HepG2 (cell line): ENCODE results near the gene NTF3. TPM values are rescaled to one million over a fixed set of nuclear protein-coding genes. Genes with fewer than 3 reads are reported as not detected.

Experiments used
- ATAC-seq: fragments of 200-7000 bp; cut with Tn5 transposase; 3 replicates; pipeline ENCODE4 v1.9.1; 2020; ENCODE audit warnings: mild to moderate bottlenecking, moderate library complexity
- BruUV-seq: library from RNA; stranded (reverse); fragments of 400-500 nt; replicated peaks from 2 replicates; lab custom pipeline; 2021; lab: Mats Ljungman, UMichigan
- CTCF ChIA-PET: fragments of 300-600 bp; formaldehyde crosslinking; extraction: SDS; loops from one replicate; lab custom pipeline; 2021; ENCODE audit warnings: low total read pairs, inconsistent platforms, low intra/inter-chr PET ratio; lab: Yijun Ruan, JAX
- POLR2A ChIA-PET: fragments of 350-600 bp; sonication (Branson Sonifier 250); formaldehyde crosslinking; loops from one replicate; lab custom pipeline; 2020; ENCODE audit warnings: antibody characterized with exemption, inconsistent platforms; lab: Yijun Ruan, JAX
- DNase-seq: peaks from one replicate; pipeline ENCODE4 v3.0.0-alpha.2; 2015; ENCODE audit warnings: low spot score
- FAIRE-seq: peaks from 3 replicates; lab custom pipeline; 2011; peaks lifted over from hg19 to GRCh38; lab: Jason Lieb, UNC
- H2AFZ ChIP-seq: one replicate; pipeline ENCODE4 v1.6.1; 2011; ENCODE audit warnings: low read length, inconsistent platforms
- H3K27ac ChIP-seq: fragments of 300-600 bp; 3 replicates; pipeline ENCODE4 v1.8.0; 2011; ENCODE audit warnings: mixed run types, mild to moderate bottlenecking, mixed read lengths, low read length, inconsistent platforms; ENCODE audit not compliant: insufficient read depth; ENCODE audit errors: extremely low read length
- H3K27me3 ChIP-seq, 2 experiments: fragments of 200-600 bp in 1 of 2; 2 replicates in 1 of 2; 3 replicates in 1 of 2; pipeline versions ENCODE4 v1.6.0 to v1.8.0; 2011; ENCODE audit warnings: low read length in 2 of 2, mild to moderate bottlenecking in 2 of 2, moderate library complexity in 2 of 2, inconsistent platforms in 1 of 2; ENCODE audit not compliant: insufficient read depth in 2 of 2, control insufficient read depth in 1 of 2
- H3K36me3 ChIP-seq, 2 experiments: fragments of 200-600 bp in 1 of 2; replicated peaks in 1 of 2; 2 replicates in 1 of 2; 3 replicates in 1 of 2; pipeline versions ENCODE4 v1.5.1 to v1.8.0; 2011; ENCODE audit warnings: low read length in 2 of 2, inconsistent platforms in 1 of 2; ENCODE audit not compliant: insufficient read depth in 2 of 2, control insufficient read depth in 1 of 2
- H3K4me1 ChIP-seq: 2 replicates; pipeline ENCODE4 v1.5.1; 2012; ENCODE audit warnings: low read length, inconsistent platforms; ENCODE audit not compliant: insufficient read depth
- H3K4me2 ChIP-seq: 2 replicates; pipeline ENCODE4 v1.6.0; 2011; ENCODE audit warnings: low read depth, low read length, inconsistent platforms
- H3K4me3 ChIP-seq, 3 experiments: fragments of 200-600 bp in 1 of 3; sonication (generic), shearing (Covaris generic) in 1 of 3; replicated peaks in 1 of 3; 2 replicates each; pipeline ENCODE4 v1.5.1; 2011 to 2016; ENCODE audit warnings: low read length in 3 of 3, inconsistent platforms in 2 of 3, low read depth in 2 of 3, mild to moderate bottlenecking in 2 of 3, control low read depth in 1 of 3, mixed read lengths in 1 of 3; ENCODE audit not compliant: insufficient read depth in 1 of 3
- H3K79me2 ChIP-seq: one replicate; pipeline ENCODE4 v1.6.1; 2011; ENCODE audit warnings: low read length, inconsistent platforms; ENCODE audit not compliant: insufficient read depth
- H3K9ac ChIP-seq: 2 replicates; pipeline ENCODE4 v1.6.0; 2011; ENCODE audit warnings: mild to moderate bottlenecking, low read depth, low read length, inconsistent platforms; ENCODE audit not compliant: insufficient read depth
- H3K9me3 ChIP-seq: 2 replicates; pipeline ENCODE4 v1.5.1; 2012; ENCODE audit warnings: mild to moderate bottlenecking, low read length
- H4K20me1 ChIP-seq: 2 replicates; pipeline ENCODE4 v1.6.0; 2011; ENCODE audit warnings: inconsistent platforms, mild to moderate bottlenecking, low read length, moderate library complexity; ENCODE audit not compliant: insufficient read depth
- NCOR1 ChIP-seq: fragments of 200-600 bp; sonication (generic); IDR thresholded peaks from 2 replicates; pipeline ENCODE4 v1.7.0; 2017; ENCODE audit warnings: antibody characterized with exemption, low read length, borderline replicate concordance
- ZNF460 ChIP-seq: sonication (generic); formaldehyde crosslinking; IDR thresholded peaks from 2 replicates; pipeline ENCODE4 v1.5.1; 2020; ENCODE audit warnings: missing genetic modification reagents, mild to moderate bottlenecking, borderline replicate concordance
- ZNF773 ChIP-seq: sonication (generic); formaldehyde crosslinking; IDR thresholded peaks from 2 replicates; pipeline ENCODE4 v1.4.0; 2020; ENCODE audit warnings: missing genetic modification reagents, borderline replicate concordance
- WGBS: methylation state at CpG from one replicate; pipeline ENCODE4 v1.1.6; 2017; ENCODE audit warnings: low lambda C conversion rate; 5-methylcytosine and 5-hydroxymethylcytosine counted together
- in situ Hi-C: cut with HindIII; loops from 2 replicates; pipeline ENCODE4 v1.10.0; 2017; ENCODE audit warnings: low pct_unique_long_range_greater_than_20kb; ENCODE audit not compliant: extremely low pct_ligation_motif_present
- intact Hi-C: fragments of 100-400 bp; cut with micrococcal nuclease; formaldehyde crosslinking; loops from one replicate; pipeline ENCODE4 v1.10.0; 2022; ENCODE audit not compliant: unreplicated experiment
- polyA plus RNA-seq, 8 experiments: library from polyadenylated mRNA; depleted of rRNA in 3 of 8; stranded (reverse) in 7 of 8; unstranded in 1 of 8; fragments of >200 nt; fragmentation: Illumina TruSeq in 4 of 8; extraction: Trizol in 4 of 8; gene quantifications; 2 replicates each; pipeline versions ENCODE4 v1.2.1 to v1.2.3, GENCODE V29; 2011 to 2016; ENCODE audit warnings: low read depth in 4 of 8, missing spikeins in 1 of 8, mixed read lengths in 1 of 8; ENCODE audit not compliant: insufficient read depth in 1 of 8
- total RNA-seq, 5 experiments: library from RNA; depleted of rRNA; stranded (reverse); fragments of >200 nt; fragmentation: Illumina TruSeq; extraction: Trizol; gene quantifications; 2 replicates each; pipeline ENCODE4 v1.2.3, GENCODE V29; 2016; ENCODE audit warnings: low read depth in 1 of 5

Gene NTF3
- total and polyA plus RNA-seq, 2 of the 13 experiments (the other 11 are each of a cell fraction or from before 2014, with no cell fraction given): not detected

DNA sequence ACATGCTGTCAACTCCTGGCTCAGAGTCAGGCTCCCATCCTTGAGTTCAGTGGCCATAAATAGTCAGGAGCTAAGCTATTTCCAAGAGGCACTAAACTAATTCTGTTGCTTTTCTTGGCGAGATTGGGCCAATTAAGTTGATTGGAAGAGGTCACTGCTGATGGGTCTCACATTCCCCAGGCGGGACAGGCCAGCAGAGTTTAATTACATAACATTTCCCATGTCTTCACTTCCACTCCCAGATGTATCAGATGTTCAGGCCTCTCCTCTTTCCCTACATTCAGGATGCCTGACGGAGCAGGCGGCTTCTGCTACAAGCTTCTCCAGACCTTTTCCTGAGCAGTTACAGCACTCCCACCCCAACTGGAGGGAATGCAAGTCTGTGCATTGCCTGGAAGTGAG is 5.3 kb downstream of the NTF3 start:
- in situ Hi-C loops: no loop called here

DNA sequence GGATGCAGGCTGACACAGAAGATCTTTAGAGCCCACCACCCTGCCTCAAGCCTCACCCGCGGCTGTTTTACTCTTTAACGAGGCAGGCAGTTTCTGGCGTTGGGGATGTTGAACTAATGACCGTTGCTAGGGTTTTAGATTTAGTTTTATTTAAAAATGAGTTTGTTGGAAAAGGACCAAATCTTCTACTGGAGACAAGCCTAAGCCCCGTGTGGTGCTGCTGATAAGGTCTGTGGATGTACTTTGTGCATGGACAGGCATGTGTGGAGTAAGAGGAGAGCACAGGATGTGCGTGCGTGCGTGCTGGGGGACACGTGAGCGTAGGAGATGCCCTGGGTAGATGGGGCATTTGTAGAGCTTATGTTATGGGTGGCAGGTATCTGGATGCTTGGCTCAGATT is 5.7 kb downstream of the NTF3 start:
- no peak overlapping the region for H3K4me3 ChIP-seq
- POLR2A ChIA-PET: no interaction called here
- DNase-seq (no peak), FAIRE-seq (no peak)
- no peaks in the 10 kb centered on the region for H3K9me3 ChIP-seq
- in situ Hi-C loops: no loop called here
- peaks cover 3 to 14% of the 10 kb centered on the region in 2 experiments; a peak in 3 of 5 replicates for H3K27me3 ChIP-seq
- no peak for TF ChIP-seq NCOR1
- TF ChIP-seq, all 625 proteins: peak for 0
- H3K4me1 ChIP-seq: no peaks in the 10 kb centered on the region
- H2AFZ ChIP-seq: no peak overlapping the region
- no peaks in the 10 kb centered on the region for H3K36me3 ChIP-seq
- BruUV-seq: no TSS peak
- no peak for ATAC-seq
- no peak overlapping the region for H3K9ac ChIP-seq
- no peaks in the 10 kb centered on the region for H3K79me2 ChIP-seq
- no peak overlapping the region for H3K4me2 ChIP-seq
- H3K27ac ChIP-seq: no peak overlapping the region
- CTCF ChIA-PET: no interaction called here
- 31% methylated on average over 11 of the region's 11 CpGs for WGBS
- intact Hi-C loops: no loop called here
- H4K20me1 ChIP-seq: no peaks in the 10 kb centered on the region

More for the DNA sequence above, 5.3 kb downstream of the NTF3 start:
- Histone ChIP-seq H3K9ac (no peak overlapping the region), H3K79me2 (no peaks in the 10 kb centered on the region), H3K9me3 (no peaks in the 10 kb centered on the region), H3K27me3 (peaks cover 3 to 14% of the 10 kb centered on the region in 2 experiments; a peak in 3 of 5 replicates), H3K27ac (no peak overlapping the region), H2AFZ (no peak overlapping the region), H3K4me2 (no peak overlapping the region), H4K20me1 (no peaks in the 10 kb centered on the region), H3K36me3 (no peaks in the 10 kb centered on the region), H3K4me3 (no peak overlapping the region), H3K4me1 (no peaks in the 10 kb centered on the region)
- DNase-seq (no peak), ATAC-seq (no peak), FAIRE-seq (no peak)
- CTCF ChIA-PET: no interaction called here
- POLR2A ChIA-PET: no interaction called here
- no TSS peak for BruUV-seq
- intact Hi-C loops: no loop called here
- TF ChIP-seq ZNF460 (CRISPR knock-in tag) (no peak), ZNF773 (CRISPR knock-in tag) (no peak)
- 10% methylated on average over 3 of the region's 4 CpGs for WGBS
